GM19324 (cell line): ENCODE data around the gene RAB17.

Experiments
- ATAC-seq: cut with Tn5 transposase; IDR thresholded peaks from one replicate; pipeline ENCODE4 v1.9.1; 2021; ENCODE audit warnings: mild to moderate bottlenecking, moderate library complexity; ENCODE audit not compliant: unreplicated experiment, low FRiP score

The RAB17 gene

DNA sequence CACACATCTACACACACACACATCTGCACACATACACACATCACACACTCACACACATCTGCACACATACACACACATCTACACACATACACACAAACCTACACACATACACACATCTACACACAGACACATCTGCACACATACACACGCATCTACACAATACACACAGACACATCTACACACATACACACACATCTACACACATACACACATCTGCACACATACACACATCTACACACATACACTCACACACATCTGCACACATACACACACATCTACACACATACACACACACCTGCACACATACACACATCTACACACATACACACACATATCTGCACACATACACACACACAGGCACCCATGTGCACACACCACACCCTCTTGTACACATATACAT lies 24.6 kb downstream of the RAB17 start:
- ATAC-seq, result no peak

- no peak for ATAC-seq
Measured at GRCh38 chr2:237564526-237565131, 25.9 kb downstream of the RAB17 start.

DNA sequence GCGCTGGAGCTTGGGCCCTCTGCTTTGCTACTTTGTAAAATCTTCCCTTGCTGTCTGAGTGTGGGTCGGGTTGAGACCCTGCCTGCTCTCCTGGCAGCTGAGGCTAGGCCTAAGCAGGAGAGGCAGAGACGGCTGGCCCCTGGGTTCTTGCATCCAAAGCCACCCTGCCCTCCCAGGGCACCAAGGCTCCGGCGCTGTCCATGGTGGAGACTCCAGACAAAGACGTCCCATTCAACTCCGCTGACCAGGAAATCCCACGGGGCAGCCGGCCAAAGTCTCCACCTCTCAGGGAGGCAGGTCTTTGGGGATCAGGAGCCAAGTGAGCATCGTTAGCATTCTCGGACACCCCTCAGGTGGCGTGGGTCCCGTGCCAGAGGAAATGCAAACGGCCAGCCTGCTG lies 26.7 kb downstream of the RAB17 start:
- ATAC-seq, result no peak

- no peak for ATAC-seq
Measured at GRCh38 chr2:237561221-237561620, 29.3 kb downstream of the RAB17 start.

DNA sequence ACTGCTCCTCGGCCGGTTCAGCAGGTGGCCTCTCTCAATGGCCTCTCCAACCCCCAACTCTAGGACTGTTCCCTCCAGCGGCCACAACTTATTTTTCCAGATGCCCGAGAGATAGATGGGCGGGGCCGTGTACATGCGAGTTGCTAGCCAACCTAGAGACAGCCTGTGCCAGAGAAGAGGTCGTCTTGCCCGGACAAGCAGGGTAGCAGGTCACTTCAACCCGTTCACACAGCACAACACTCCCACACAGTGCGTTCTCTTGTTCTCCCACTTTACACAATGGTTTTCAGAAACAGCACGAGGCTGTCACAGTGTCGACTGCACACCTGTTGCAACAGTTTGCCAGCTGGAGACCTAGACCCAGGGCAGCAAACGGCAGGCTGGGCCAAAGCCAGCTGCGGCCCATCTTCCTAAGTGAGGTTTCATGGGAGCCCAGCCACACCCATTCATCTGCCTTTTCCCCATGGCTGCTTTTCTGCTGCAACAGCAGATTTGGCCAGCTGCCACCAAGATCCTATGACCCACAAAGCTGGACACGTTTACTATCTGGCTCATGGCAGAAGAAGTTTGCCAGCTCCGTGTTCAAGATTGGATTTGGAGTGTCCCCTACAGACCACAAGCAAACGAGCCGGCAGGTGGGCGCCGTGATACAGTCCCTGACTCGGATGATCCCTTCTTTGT lies 31.4 kb downstream of the RAB17 start:
- ATAC-seq, result no peak

GRCh38 chr2:237557633-237558015 lies 32.9 kb downstream of the RAB17 start:
- ATAC-seq, result peak; percentile 19

- peak; percentile 78 for ATAC-seq
Measured at GRCh38 chr2:237556773-237557632, 33.5 kb downstream of the RAB17 start.

- ATAC-seq, result no peak
Measured at GRCh38 chr2:237555560-237555959, 35.0 kb downstream of the RAB17 start.

GRCh38 chr2:237553948-237554347 lies 36.6 kb downstream of the RAB17 start:
- no peak for ATAC-seq

DNA sequence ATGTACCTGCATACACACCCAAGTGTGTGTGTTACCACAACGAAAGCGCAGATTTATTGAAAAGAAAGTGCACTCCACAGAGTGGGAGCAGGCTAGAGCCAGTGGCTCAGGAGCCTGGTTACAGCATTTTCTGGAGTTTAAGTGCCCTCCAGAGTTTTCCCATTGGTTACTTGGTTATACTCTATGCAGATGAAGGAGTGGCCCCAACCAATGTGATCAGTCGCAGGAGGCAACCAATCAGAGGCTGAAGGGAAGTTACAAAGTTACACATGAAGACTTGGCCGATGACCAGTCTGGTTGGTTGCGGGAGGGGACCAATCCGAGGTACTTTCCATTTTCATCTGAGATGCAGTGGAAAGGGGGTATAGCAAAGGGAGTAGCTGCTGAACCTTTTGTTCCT lies 37.6 kb downstream of the RAB17 start:
- no peak for ATAC-seq

- no peak for ATAC-seq
Measured at GRCh38 chr2:237551071-237551574, 39.4 kb downstream of the RAB17 start.

DNA sequence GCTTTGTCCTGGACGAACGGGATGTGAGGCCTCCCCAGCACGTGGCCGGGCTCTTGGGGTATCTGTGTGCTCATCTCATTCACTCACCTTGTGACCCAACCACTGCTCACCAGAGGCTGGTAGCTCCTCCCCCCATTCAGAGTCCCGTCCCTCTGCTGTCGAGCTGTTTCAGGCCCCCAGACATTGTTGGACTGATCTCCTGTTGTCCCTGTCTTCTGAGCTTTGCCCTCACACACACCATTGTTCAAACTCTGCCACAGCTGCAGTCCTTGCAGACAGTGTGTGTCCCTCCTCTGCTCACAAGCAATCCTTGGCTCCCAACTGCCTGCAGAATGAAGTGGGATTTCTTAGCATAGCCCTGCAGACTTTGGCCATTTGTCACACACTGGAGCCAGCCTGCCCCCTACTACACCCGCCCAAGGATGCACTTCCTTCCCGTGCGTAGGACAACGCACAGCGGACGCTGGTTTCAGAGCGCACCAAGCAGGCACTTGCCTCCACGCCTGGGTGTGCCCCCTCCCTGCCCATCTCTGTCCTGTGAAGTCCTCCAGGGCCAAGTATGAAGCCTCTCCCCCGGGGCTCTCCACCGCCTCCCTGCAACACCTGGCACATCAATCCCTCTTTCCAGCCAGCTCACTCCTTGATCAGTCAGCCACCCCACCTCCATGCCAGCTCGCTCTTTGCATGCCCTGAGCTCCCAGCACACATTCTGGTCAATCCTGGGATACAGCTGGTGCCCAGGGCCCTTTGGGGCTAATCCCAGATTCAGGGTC lies 40.7 kb downstream of the RAB17 start:
- no peak for ATAC-seq

DNA sequence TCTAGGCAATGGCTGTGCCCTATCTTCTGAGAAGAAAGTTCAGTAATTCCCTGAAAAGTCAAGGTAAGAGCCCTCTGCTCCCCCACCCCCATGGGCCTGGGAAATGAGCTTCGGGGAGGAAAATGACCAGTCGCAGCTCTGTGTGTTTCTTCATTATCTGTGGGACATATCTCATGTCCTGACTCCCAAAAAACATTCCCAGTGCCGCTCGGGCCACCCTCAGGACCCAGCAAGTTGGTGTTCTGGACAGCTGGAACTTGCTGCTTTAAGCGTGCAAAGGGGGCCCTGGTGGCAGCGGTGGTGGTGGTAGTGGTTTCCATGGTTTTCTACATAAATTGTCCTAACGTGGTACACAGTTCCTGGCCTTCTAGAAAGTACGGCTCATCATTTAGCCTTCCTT lies 41.3 kb downstream of the RAB17 start:
- no peak for ATAC-seq

DNA sequence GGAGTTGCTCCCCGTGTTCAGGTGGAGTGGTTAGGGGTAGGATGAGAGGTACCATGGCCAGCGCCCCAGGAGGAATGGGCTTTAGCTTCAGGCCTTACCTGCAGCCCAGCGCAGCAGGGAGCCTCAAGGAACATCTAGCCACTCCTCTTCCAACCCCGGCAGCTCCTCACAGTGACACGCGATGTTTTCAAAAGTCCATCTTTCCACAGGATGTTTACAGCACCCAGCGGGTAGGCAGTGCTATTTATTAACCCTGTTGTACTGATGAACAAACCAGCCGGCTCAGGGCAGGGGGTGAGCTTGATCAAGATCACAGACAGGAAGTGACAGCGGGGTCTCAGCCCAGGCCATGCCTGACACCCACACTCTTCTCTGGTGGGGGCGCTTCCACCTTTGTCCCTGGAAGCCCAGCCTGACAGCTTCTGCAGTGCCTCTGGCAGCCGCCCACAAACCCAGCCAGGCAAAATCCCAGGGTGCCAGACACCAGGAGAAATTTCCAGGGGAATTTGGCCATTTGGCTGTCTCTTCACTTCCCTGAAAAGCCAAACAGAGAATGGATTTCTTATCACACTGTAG lies 42.6 kb downstream of the RAB17 start:
- ATAC-seq, result no peak

DNA sequence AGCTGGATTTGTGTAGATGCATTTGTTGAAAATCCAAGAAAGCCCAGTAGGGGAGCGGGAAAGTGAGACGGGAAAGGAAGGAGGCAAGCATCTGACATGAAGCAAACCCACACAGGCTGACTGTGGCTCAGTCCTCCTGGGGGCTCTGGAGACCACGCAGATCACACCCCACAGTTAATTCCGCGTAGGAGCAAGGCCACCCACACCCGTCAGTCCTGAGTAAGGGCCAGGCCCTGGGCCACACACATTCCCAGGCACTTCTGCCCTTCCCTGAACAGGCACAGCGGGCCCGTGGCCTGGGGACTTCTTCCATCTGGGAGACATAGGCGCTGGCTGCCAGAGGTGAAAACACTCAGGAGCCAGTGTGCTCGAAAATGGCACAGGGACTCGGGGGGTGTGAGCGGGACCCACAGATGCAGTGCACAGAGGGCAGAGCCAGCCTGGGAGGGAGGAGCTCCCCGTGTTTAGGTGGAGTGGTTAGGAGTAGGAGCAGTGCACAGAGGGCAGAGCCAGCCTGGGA lies 43.6 kb downstream of the RAB17 start:
- ATAC-seq, result no peak

GRCh38 chr2:237546040-237546875 lies 44.3 kb downstream of the RAB17 start:
- ATAC-seq, result no peak

GRCh38 chr2:237542001-237542704 lies 48.4 kb downstream of the RAB17 start:
- ATAC-seq, result no peak

DNA sequence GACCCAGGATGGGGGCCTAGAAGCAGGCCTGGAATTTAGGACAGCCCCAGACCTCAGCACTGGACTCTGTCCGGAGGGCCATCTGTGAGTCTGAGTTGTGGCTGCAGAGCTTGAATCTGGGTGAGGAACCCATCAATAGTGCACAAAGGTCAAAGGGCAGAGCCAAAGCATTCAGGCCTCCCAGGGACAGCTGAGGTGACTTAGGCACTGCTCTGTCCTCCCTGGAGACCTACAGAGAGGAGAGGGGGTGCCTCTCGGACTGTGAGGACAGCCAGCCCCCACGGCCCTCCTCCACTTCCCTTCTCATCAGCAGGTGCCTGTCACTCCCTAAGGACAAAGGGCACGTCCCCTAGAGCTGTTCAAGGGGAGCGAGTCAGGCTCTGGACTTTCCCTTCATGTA lies 49.3 kb downstream of the RAB17 start:
- no peak for ATAC-seq

DNA sequence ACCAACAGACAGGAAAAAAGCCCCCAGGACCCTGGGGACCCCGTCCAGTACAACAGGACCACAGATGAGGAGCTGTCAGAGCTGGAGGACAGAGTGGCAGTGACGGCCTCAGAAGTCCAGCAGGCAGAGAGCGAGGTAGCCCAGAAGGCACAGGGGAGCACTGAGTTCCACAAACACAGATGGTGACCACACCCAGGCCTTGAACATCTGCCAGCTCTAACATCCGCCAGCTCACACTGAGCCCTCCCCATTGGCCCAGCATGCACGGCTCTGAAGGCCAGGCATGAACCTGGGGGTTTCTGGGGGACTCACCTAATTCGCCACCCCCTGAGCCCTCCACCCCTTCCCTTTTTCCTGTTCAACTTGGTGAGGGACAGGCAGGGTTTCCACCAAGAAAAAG lies 49.7 kb downstream of the RAB17 start:
- no peak for ATAC-seq
